Astrocyte (in vitro differentiated cells and primary cell): Measurements from ENCODE around the gene OXTR.

Experiments used
- CTCF ChIP-seq: IDR thresholded peaks from 2 replicates; pipeline ENCODE4 v1.5.1; 2011; ENCODE audit warnings: low read depth, mild to moderate bottlenecking, inconsistent platforms, low read length, moderate library complexity; ENCODE audit not compliant: insufficient read depth
- EZH2 ChIP-seq: IDR thresholded peaks from 2 replicates; pipeline ENCODE4 v1.6.1; 2012; ENCODE audit warnings: mild to moderate bottlenecking, low read length, inconsistent platforms; ENCODE audit not compliant: insufficient read depth

GRCh38 chr3:8767667-8768363, 1.6 kb downstream of the OXTR start:
- TF ChIP-seq CTCF (no peak), EZH2 (peak; percentile 53)
